ENCODE data around the gene VPS8. TPM values are rescaled to one million over a fixed set of nuclear protein-coding genes. Genes with fewer than 3 reads are reported as not detected.
A peak's percentile ranks its signal among the peaks of the same experiment; 100 is the strongest.

VPS8 gene
- total and polyA plus RNA-seq, 2 donors (not counting 1 experiment from before 2014, with no cell fraction given), result 24.9 to 99.4 TPM

GRCh38 chr3:185067173-185067572 is 255.2 kb downstream of the VPS8 start:
- no peak overlapping the region for H3K27ac ChIP-seq (ENCODE audit: insufficient read depth, low read length)
- H4K20me1 ChIP-seq (ENCODE audit: control insufficient read depth, extremely low read depth, insufficient read depth, low read length), result no peaks in the 10 kb centered on the region
- DNase-seq (ENCODE audit: low read depth in 2 of 2), result no peak

GRCh38 chr3:185069037-185070030 is 257.4 kb downstream of the VPS8 start:
- no peaks in the 10 kb centered on the region for H3K4me1 ChIP-seq (ENCODE audit: control insufficient read depth, extremely low read depth, insufficient read depth, low read length)
- H3K4me3 ChIP-seq (replicated peaks in 1 of 4; ENCODE audit: control extremely low read depth in 1 of 4, insufficient read depth in 1 of 4, low read depth in 3 of 4, low read length in 4 of 4), result no peak overlapping the region
- no peak for DNase-seq (ENCODE audit: low read depth in 2 of 2)
- no peaks in the 10 kb centered on the region for H3K9me3 ChIP-seq (ENCODE audit: control insufficient read depth, insufficient read depth, low read depth, low read length)
- TF ChIP-seq CTCF (conservative IDR thresholded peaks at IDR 0.05 in 1 of 2, IDR thresholded peaks at IDR 0.05 in 1 of 2; ENCODE audit: low read depth in 1 of 2, low read length in 2 of 2) (no peak), EZH2 (IDR thresholded peaks at IDR 0.05; ENCODE audit: low read length, missing control alignments) (no peak)
- no peaks in the 10 kb centered on the region for H3K27me3 ChIP-seq (ENCODE audit: control insufficient read depth, insufficient read depth, low read length)
- H2AFZ ChIP-seq (ENCODE audit: low read length), result no peak overlapping the region
- H3K27ac ChIP-seq (ENCODE audit: insufficient read depth, low read length), result no peak overlapping the region
- H3K4me2 ChIP-seq (ENCODE audit: extremely low read depth, insufficient read depth, low read length), result no peak overlapping the region
- no peak overlapping the region for H3K9ac ChIP-seq (ENCODE audit: insufficient read depth, low read length)
- no peaks in the 10 kb centered on the region for H3K79me2 ChIP-seq (ENCODE audit: control insufficient read depth, insufficient read depth, low read length)
- no peaks in the 10 kb centered on the region for H3K36me3 ChIP-seq (ENCODE audit: control insufficient read depth, insufficient read depth, low read length)
- no peaks in the 10 kb centered on the region for H4K20me1 ChIP-seq (ENCODE audit: control insufficient read depth, extremely low read depth, insufficient read depth, low read length)

More at GRCh38 chr3:185067173-185067572, 255.2 kb downstream of the VPS8 start:
- Histone ChIP-seq H3K4me2 (ENCODE audit: extremely low read depth, insufficient read depth, low read length) (no peak overlapping the region), H3K9ac (ENCODE audit: insufficient read depth, low read length) (no peak overlapping the region), H3K9me3 (ENCODE audit: control insufficient read depth, insufficient read depth, low read depth, low read length) (no peaks in the 10 kb centered on the region), H3K36me3 (ENCODE audit: control insufficient read depth, insufficient read depth, low read length) (no peaks in the 10 kb centered on the region), H3K4me3 (replicated peaks in 1 of 4; ENCODE audit: control extremely low read depth in 1 of 4, insufficient read depth in 1 of 4, low read depth in 3 of 4, low read length in 4 of 4) (no peak overlapping the region), H3K27me3 (ENCODE audit: control insufficient read depth, insufficient read depth, low read length) (no peaks in the 10 kb centered on the region), H3K4me1 (ENCODE audit: control insufficient read depth, extremely low read depth, insufficient read depth, low read length) (no peaks in the 10 kb centered on the region), H3K79me2 (ENCODE audit: control insufficient read depth, insufficient read depth, low read length) (no peaks in the 10 kb centered on the region), H2AFZ (ENCODE audit: low read length) (no peak overlapping the region)
- no peak for TF ChIP-seq CTCF (conservative IDR thresholded peaks at IDR 0.05 in 1 of 2, IDR thresholded peaks at IDR 0.05 in 1 of 2; ENCODE audit: low read depth in 1 of 2, low read length in 2 of 2)

GRCh38 chr3:185070491-185071286 is 258.7 kb downstream of the VPS8 start:
- H3K9me3 ChIP-seq (ENCODE audit: control insufficient read depth, insufficient read depth, low read depth, low read length), result no peaks in the 10 kb centered on the region
- no peaks in the 10 kb centered on the region for H4K20me1 ChIP-seq (ENCODE audit: control insufficient read depth, extremely low read depth, insufficient read depth, low read length)
- no peak overlapping the region for H3K4me3 ChIP-seq (replicated peaks in 1 of 4; ENCODE audit: control extremely low read depth in 1 of 4, insufficient read depth in 1 of 4, low read depth in 3 of 4, low read length in 4 of 4)
- H3K27ac ChIP-seq (ENCODE audit: insufficient read depth, low read length), result no peak overlapping the region
- no peaks in the 10 kb centered on the region for H3K36me3 ChIP-seq (ENCODE audit: control insufficient read depth, insufficient read depth, low read length)
- no peak overlapping the region for H3K9ac ChIP-seq (ENCODE audit: insufficient read depth, low read length)
- no peaks in the 10 kb centered on the region for H3K4me1 ChIP-seq (ENCODE audit: control insufficient read depth, extremely low read depth, insufficient read depth, low read length)
- H3K4me2 ChIP-seq (ENCODE audit: extremely low read depth, insufficient read depth, low read length), result no peak overlapping the region
- no peaks in the 10 kb centered on the region for H3K27me3 ChIP-seq (ENCODE audit: control insufficient read depth, insufficient read depth, low read length)
- H2AFZ ChIP-seq (ENCODE audit: low read length), result no peak overlapping the region
- DNase-seq (ENCODE audit: low read depth in 2 of 2), result peak; percentile 6 to 9
- H3K79me2 ChIP-seq (ENCODE audit: control insufficient read depth, insufficient read depth, low read length), result no peaks in the 10 kb centered on the region
- TF ChIP-seq CTCF (conservative IDR thresholded peaks at IDR 0.05 in 1 of 2, IDR thresholded peaks at IDR 0.05 in 1 of 2; ENCODE audit: low read depth in 1 of 2, low read length in 2 of 2) (peak; percentile 21 to 43), EZH2 (IDR thresholded peaks at IDR 0.05; ENCODE audit: low read length, missing control alignments) (no peak)
